Heart left ventricle (tissue), 13 donors: ENCODE results near the gene GET3.

Experiments
- POLR2A ChIP-seq, 2 donors: fragments of 450-650 bp; IDR thresholded peaks; one replicate each; pipeline ENCODE4 v1.6.1; 2017; ENCODE audit warnings: antibody characterized with exemption in 2 of 2, mild to moderate bottlenecking in 2 of 2, moderate library complexity in 2 of 2
- TF ChIP-seq, protein P1 (sequence below), 12 donors: fragments of 200-600 bp; sonication (generic) in 4 of 12; IDR thresholded peaks; one replicate each; pipeline versions ENCODE4 v1.5.0 to v1.8.0; 2018 to 2022; ENCODE audit warnings: antibody characterized with exemption in 12 of 12, mild to moderate bottlenecking in 5 of 12
- donor health status: ischemic (EF 13 %, LVEDD 7.1; RV severe dilation, severe dysfunction).
- donor health status: DM: no; HTN: yes; CAD: no.
- donor health status: DM: no; HTN: no; CAD: no.
- donor health status: ischemic (EF 25% LVEDD 6.9; RV normal size, moderate dysfunction).
- donor health status: ischemic (EF 25% LVEDD 5.7; RV mildly dilated, moderate dysfunction).
- donor health status: ischemic (EF 35%, LVEDD 5.7; RV mildly dilated, moderate dysfunction).
- donor health status: nonischemic (EF 11% LVEDD 7.7; RV severe dilation, severe dysfunction).
- donor health status: DM: yes; HTN: yes; CAD: no.
- donor health status: PGD.
- donor health status: ischemic (EF 29% LVEDD 5.4; RV normal size, mild dysfunction).
- donor health status: nonischemic (EF 23%, LVEDD 6.1; RV moderate dilation, normal function).

DNA sequence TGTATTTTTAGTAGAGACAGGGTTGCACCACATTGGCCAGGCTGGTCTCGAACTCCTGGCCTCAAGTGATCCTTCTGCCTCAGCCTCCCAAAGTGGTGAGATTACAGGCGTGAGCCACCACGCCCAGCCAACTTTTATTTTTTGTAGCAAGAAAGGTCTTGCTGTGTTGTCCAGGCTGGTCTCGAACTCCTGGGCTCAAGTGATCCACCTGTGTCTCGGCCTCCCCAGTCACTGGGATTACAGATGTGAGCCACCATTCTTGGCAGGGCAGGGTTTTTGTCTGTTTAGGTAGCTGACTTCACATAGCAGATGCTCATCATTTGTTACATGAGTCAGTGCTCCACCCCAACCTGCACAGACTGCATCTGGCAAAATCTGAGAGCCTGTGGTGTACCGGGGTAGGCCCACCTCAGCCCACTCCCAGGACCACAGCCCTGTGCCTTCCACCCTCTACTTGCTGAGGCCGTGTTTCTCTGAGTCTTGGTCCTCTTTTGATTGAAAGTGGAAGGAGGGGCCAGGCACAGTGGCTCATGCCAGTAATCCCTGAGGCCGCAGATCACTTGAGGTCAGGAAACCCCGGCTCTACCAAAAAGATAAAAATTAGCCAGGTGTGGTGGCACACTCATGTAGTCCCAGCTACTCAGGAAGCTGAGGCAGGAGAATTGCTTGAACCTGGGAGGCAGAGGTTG, 9.4 kb upstream of the GET3 start:
- TF ChIP-seq, protein P1, sequence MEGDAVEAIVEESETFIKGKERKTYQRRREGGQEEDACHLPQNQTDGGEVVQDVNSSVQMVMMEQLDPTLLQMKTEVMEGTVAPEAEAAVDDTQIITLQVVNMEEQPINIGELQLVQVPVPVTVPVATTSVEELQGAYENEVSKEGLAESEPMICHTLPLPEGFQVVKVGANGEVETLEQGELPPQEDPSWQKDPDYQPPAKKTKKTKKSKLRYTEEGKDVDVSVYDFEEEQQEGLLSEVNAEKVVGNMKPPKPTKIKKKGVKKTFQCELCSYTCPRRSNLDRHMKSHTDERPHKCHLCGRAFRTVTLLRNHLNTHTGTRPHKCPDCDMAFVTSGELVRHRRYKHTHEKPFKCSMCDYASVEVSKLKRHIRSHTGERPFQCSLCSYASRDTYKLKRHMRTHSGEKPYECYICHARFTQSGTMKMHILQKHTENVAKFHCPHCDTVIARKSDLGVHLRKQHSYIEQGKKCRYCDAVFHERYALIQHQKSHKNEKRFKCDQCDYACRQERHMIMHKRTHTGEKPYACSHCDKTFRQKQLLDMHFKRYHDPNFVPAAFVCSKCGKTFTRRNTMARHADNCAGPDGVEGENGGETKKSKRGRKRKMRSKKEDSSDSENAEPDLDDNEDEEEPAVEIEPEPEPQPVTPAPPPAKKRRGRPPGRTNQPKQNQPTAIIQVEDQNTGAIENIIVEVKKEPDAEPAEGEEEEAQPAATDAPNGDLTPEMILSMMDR (IDR thresholded peaks at IDR 0.05) = no peak
- no peak for TF ChIP-seq POLR2A (IDR thresholded peaks at IDR 0.05)
